ENCODE results near the gene ARL15. TPM values are rescaled to one million over a fixed set of nuclear protein-coding genes. Genes with fewer than 3 reads are reported as not detected.

The ARL15 gene
- total and polyA plus RNA-seq, 2 of the 8 experiments (the other 6 are each of a cell fraction or from before 2014, with no cell fraction given) = 9.9 to 21.2 TPM

GRCh38 chr5:54310433-54311175, at the start of gene ARL15 (continued):
- TF ChIP-seq CHD7 (IDR thresholded peaks at IDR 0.05; ENCODE audit: insufficient replicate concordance, low read length) = no peak
- peak; percentile 24 to 64; a peak in 2 of 4 replicates for TF ChIP-seq SIN3A (conservative IDR thresholded peaks at IDR 0.05 in 1 of 2, IDR thresholded peaks at IDR 0.05 in 1 of 2; ENCODE audit: low read depth in 1 of 2, low read length in 2 of 2)
- TF ChIP-seq POU5F1 (IDR thresholded peaks at IDR 0.05; ENCODE audit: low read depth, low read length) = no peak
- no peak; the same call in 1 of the 2 replicates for TF ChIP-seq RBBP5 (IDR thresholded peaks at IDR 0.05; ENCODE audit: borderline replicate concordance, low read depth, low read length)
- TF ChIP-seq TAF7 (optimal IDR thresholded peaks at IDR 0.05; ENCODE audit: borderline replicate concordance, low read depth, low read length) = peak; percentile 81
- no peak for TF ChIP-seq NRF1 (IDR thresholded peaks at IDR 0.05; ENCODE audit: low read depth, low read length)
- no peak for TF ChIP-seq SP4 (IDR thresholded peaks at IDR 0.05; ENCODE audit: low read length)
- TF ChIP-seq KDM1A (IDR thresholded peaks at IDR 0.05; ENCODE audit: borderline replicate concordance, low read length) = no peak
- no peak for TF ChIP-seq HDAC2 (IDR thresholded peaks at IDR 0.05; ENCODE audit: borderline replicate concordance in 1 of 2, low read depth in 2 of 2, low read length in 2 of 2)
- TF ChIP-seq CHD2 (IDR thresholded peaks at IDR 0.05; ENCODE audit: low read length) = peak; percentile 51

All from H1 (cell line).